ENCODE data around the gene SLC6A7. TPM values are rescaled to one million over a fixed set of nuclear protein-coding genes. Genes with fewer than 3 reads are reported as not detected.

SLC6A7 gene
- total RNA-seq (2021) = 0.25 TPM in 1 of 2 replicates, not detected in the other
- percentile 11 among the genes with signal in this experiment for Bru-seq, nascent RNA
- percentile 12 among the genes with signal in this experiment for BruChase-seq, experiment 1, labeled RNA remaining after a 2-hour chase
- percentile 5 among the genes with signal in this experiment for BruChase-seq, experiment 2, labeled RNA remaining after a 6-hour chase
- long read RNA-seq = 0 reads

GRCh38 chr5:150189728-150190502 lies at the start of gene SLC6A7:
TSS of gene SLC6A7 (plus strand) at chr5:150190062. CDS start at chr5:150190328, 266 bp downstream.
- Histone ChIP-seq H3K4me2 (0 out of 2 replicates have a peak within 1 kb of the TSS, but pooled peaks have one; percentile 11), H3F3A (ENCODE audit: insufficient read depth, low read depth) (no peaks in the 10 kb centered on the region), H3K9me3 (ENCODE audit: insufficient read depth, low read depth) (no peaks in the 10 kb centered on the region), H3K4me3 (no peak within 1 kb of the TSS), H3K79me2 (ENCODE audit: low read depth) (no peaks in the 10 kb centered on the region), H3K36me3 (ENCODE audit: low read depth) (no peaks in the 10 kb centered on the region), H2AFZ (no peak within 1 kb of the TSS), H3K27me3 (ENCODE audit: insufficient read depth, low read depth) (peaks cover 25% of the 10 kb centered on the region), H3K9me2 (ENCODE audit: insufficient read depth) (no peaks in the 10 kb centered on the region), H3K27ac (no peak within 1 kb of the TSS), H4K20me1 (ENCODE audit: insufficient read depth) (no peaks in the 10 kb centered on the region), H3K4me1 (replicated peaks; ENCODE audit: insufficient read depth) (0 out of 2 replicates have a peak, but pooled peaks cover 5% of the 10 kb centered on the region)
- TF ChIP-seq CTCF (conservative IDR thresholded peaks at IDR 0.05) = no peak
- no peak for TF ChIP-seq EZH2 (IDR thresholded peaks at IDR 0.05; ENCODE audit: low read depth)
- ChIA-PET POLR2A (ENCODE audit: unreplicated experiment) (no interaction called here), CTCF (no interaction called here)
- BruUV-seq (replicated peaks) = no TSS peak
- DNase-seq = no peak
- intact Hi-C loops (cut with micrococcal nuclease; ENCODE audit: unreplicated experiment) = no loop called here

DNA sequence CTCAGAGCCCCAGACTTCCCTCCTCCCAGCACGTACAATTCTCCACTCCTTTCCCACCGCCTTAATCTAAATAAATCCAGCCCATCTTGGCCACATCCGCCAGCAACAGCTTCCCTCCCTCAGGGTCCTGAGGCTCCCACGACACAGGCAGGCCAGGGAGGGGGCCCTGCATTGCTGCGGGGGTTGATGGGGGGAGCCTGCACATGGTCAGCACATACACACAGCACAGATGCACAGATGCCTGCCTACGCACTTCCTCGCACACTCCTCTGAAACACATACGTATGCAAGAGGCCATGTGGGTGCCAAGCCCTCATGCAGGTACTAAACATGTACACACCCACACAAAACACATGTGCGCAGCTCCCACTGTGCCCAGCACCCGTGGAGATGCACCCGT lies 49.0 kb upstream of the SLC6A7 start:
- H3K4me3 ChIP-seq = no peak overlapping the region
- H3K9me2 ChIP-seq (ENCODE audit: insufficient read depth) = no peaks in the 10 kb centered on the region
- H3K4me2 ChIP-seq = no peak overlapping the region
- H3K9me3 ChIP-seq (ENCODE audit: insufficient read depth, low read depth) = no peaks in the 10 kb centered on the region
- POLR2A ChIA-PET (ENCODE audit: unreplicated experiment) = no interaction called here
- no peak for DNase-seq
- H3K4me1 ChIP-seq (replicated peaks; ENCODE audit: insufficient read depth) = peaks cover 17% of the 10 kb centered on the region
- H3K27ac ChIP-seq = no peak overlapping the region
- H4K20me1 ChIP-seq (ENCODE audit: insufficient read depth) = no peaks in the 10 kb centered on the region
- no peaks in the 10 kb centered on the region for H3K79me2 ChIP-seq (ENCODE audit: low read depth)
- CTCF ChIA-PET = no interaction called here
- H3K27me3 ChIP-seq (ENCODE audit: insufficient read depth, low read depth) = no peaks in the 10 kb centered on the region
- H3K36me3 ChIP-seq (ENCODE audit: low read depth) = no peaks in the 10 kb centered on the region
- H3F3A ChIP-seq (ENCODE audit: insufficient read depth, low read depth) = peaks cover 10% of the 10 kb centered on the region
- no peak overlapping the region for H2AFZ ChIP-seq
- no TSS peak for BruUV-seq (replicated peaks)
- intact Hi-C loops (cut with micrococcal nuclease; ENCODE audit: unreplicated experiment) = no loop called here
- TF ChIP-seq CTCF (conservative IDR thresholded peaks at IDR 0.05) = no peak
- no peak for TF ChIP-seq EZH2 (IDR thresholded peaks at IDR 0.05; ENCODE audit: low read depth)

- Histone ChIP-seq H3K9me3 (ENCODE audit: insufficient read depth, low read depth) (no peaks in the 10 kb centered on the region), H3K27ac (no peak overlapping the region), H2AFZ (no peak overlapping the region), H4K20me1 (ENCODE audit: insufficient read depth) (no peaks in the 10 kb centered on the region), H3K4me3 (no peak overlapping the region), H3K36me3 (ENCODE audit: low read depth) (no peaks in the 10 kb centered on the region), H3K27me3 (ENCODE audit: insufficient read depth, low read depth) (no peaks in the 10 kb centered on the region), H3K9me2 (ENCODE audit: insufficient read depth) (no peaks in the 10 kb centered on the region), H3K4me1 (replicated peaks; ENCODE audit: insufficient read depth) (peaks cover 17% of the 10 kb centered on the region), H3K4me2 (no peak overlapping the region), H3K79me2 (ENCODE audit: low read depth) (no peaks in the 10 kb centered on the region), H3F3A (ENCODE audit: insufficient read depth, low read depth) (peaks cover 10% of the 10 kb centered on the region)
- BruUV-seq (replicated peaks) = no TSS peak
- intact Hi-C loops (cut with micrococcal nuclease; ENCODE audit: unreplicated experiment) = no loop called here
- POLR2A ChIA-PET (ENCODE audit: unreplicated experiment) = interaction anchor here (0.7 kb wide), 1 partner anchor 64 kb away, joined by 5 read pairs; no protein-coding TSS in a partner anchor
- no peak for TF ChIP-seq EZH2 (IDR thresholded peaks at IDR 0.05; ENCODE audit: low read depth)
- CTCF ChIA-PET = interaction anchor here (0.5 kb wide), 1 partner anchor 269 kb away, joined by 4 read pairs; no protein-coding TSS in a partner anchor
- peak in 1 of 2 experiments; percentile 34 for DNase-seq
These were observed 48.2 kb upstream of the SLC6A7 start for GRCh38 chr5:150141544-150142184.

All from PC-9 (cell line).